ENCODE measurements around the gene HLA-DQA1.

DNA sequence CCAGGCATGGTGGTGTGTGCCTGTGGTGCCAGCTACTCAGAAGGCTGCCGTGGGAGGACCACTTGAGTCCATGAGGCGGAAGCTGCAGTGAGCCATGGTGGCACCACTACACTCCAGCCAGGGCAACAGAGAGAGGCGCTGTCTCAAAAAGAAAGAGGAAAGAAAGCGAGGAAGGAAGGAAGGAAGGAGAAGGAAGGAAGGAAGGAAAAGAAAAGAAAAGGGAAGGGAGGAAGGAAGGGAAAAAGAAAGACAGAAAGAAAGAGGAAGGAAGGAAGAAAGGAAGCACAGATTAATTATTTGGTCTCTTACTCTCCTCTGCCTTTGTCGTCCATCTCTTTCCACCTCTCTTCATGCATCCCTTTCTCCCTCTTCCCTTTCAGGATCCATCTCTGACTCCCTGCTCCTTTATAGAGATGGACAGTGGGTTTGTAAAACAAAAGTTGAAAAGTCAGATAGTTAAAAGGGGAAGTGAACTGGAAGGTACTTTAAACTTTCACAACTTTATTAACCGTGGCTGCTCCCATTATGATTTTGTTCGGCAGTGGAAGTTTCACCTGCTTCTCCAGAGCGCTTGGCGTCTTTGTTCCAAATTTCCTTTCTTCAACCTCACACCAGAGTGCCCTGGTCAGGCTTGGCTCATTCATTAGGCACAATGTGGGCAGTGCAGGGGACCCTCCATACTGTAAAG is 1.5 kb downstream of the HLA-DQA1 start:
- TF ChIP-seq, protein P1, sequence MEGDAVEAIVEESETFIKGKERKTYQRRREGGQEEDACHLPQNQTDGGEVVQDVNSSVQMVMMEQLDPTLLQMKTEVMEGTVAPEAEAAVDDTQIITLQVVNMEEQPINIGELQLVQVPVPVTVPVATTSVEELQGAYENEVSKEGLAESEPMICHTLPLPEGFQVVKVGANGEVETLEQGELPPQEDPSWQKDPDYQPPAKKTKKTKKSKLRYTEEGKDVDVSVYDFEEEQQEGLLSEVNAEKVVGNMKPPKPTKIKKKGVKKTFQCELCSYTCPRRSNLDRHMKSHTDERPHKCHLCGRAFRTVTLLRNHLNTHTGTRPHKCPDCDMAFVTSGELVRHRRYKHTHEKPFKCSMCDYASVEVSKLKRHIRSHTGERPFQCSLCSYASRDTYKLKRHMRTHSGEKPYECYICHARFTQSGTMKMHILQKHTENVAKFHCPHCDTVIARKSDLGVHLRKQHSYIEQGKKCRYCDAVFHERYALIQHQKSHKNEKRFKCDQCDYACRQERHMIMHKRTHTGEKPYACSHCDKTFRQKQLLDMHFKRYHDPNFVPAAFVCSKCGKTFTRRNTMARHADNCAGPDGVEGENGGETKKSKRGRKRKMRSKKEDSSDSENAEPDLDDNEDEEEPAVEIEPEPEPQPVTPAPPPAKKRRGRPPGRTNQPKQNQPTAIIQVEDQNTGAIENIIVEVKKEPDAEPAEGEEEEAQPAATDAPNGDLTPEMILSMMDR (conservative IDR thresholded peaks at IDR 0.05; ENCODE audit: low read length) = no peak
- no peak for TF ChIP-seq EZH2phosphoT487 (IDR thresholded peaks at IDR 0.05; ENCODE audit: borderline replicate concordance, low read depth, low read length)

All from OCI-LY7 (cell line).